Measurements from ENCODE around the gene TH.
"Not testable (repeated sequence)": the region's sequence is repeated elsewhere in the genome, so short reads cannot be mapped to it uniquely, and the experiment has no call there.

The TH gene

GRCh38 chr11:2129699-2130366 is 41.8 kb downstream of the TH start:
- no peak for DNase-seq (ENCODE audit: low read depth)

- no peak for DNase-seq (ENCODE audit: low read depth)
Measured at GRCh38 chr11:2129308-2129698, 42.3 kb downstream of the TH start.

GRCh38 chr11:2128511-2129307 is 42.9 kb downstream of the TH start:
- DNase-seq (ENCODE audit: low read depth), result no peak

- DNase-seq (ENCODE audit: low read depth), result no peak
Measured at GRCh38 chr11:2128130-2128510, 43.5 kb downstream of the TH start.

GRCh38 chr11:2127482-2128129 is 44.0 kb downstream of the TH start:
- no peak for DNase-seq (ENCODE audit: low read depth)

- no peak for DNase-seq (ENCODE audit: low read depth)
Measured at GRCh38 chr11:2126520-2127085, 45.0 kb downstream of the TH start.

GRCh38 chr11:2124736-2125484 is 46.7 kb downstream of the TH start:
- DNase-seq (ENCODE audit: low read depth), result not testable (repeated sequence)

- DNase-seq (ENCODE audit: low read depth), result no peak
Measured at GRCh38 chr11:2123628-2123960, 48.0 kb downstream of the TH start.

GRCh38 chr11:2122907-2123627 is 48.5 kb downstream of the TH start:
- no peak for DNase-seq (ENCODE audit: low read depth)

- DNase-seq (ENCODE audit: low read depth), result no peak
Measured at GRCh38 chr11:2122222-2122906, 49.3 kb downstream of the TH start.

GRCh38 chr11:2121227-2122130 is 50.1 kb downstream of the TH start:
- no peak for DNase-seq (ENCODE audit: low read depth)

- DNase-seq (ENCODE audit: low read depth), result no peak
Measured at GRCh38 chr11:2120359-2121100, 51.1 kb downstream of the TH start.

GRCh38 chr11:2118677-2119076 is 52.9 kb downstream of the TH start:
- no peak for DNase-seq (ENCODE audit: low read depth)

GRCh38 chr11:2116680-2117079 is 54.9 kb downstream of the TH start:
- no peak for DNase-seq (ENCODE audit: low read depth)

GRCh38 chr11:2115308-2115707 is 56.3 kb downstream of the TH start:
- DNase-seq (ENCODE audit: low read depth), result no peak

- DNase-seq (ENCODE audit: low read depth), result no peak
Measured at GRCh38 chr11:2114430-2115241, 57.0 kb downstream of the TH start.

Measured in stimulated activated CD8-positive, alpha-beta memory T cell treated with anti-CD3 and anti-CD28 coated beads, Interleukin-4, amount 100 ng/mL, for 24 hours (primary cell).